NT2/D1 (cell line): ENCODE measurements around the gene HS1BP3.

Experiments
- DNase-seq: peaks from one replicate; pipeline ENCODE4 v3.0.0-alpha.2; 2011; ENCODE audit warnings: low read depth, low spot score
- H3K27me3 ChIP-seq: 2 replicates; pipeline ENCODE4 v1.6.0; 2011; ENCODE audit warnings: mild to moderate bottlenecking; ENCODE audit not compliant: insufficient read length, insufficient read depth
- H3K36me3 ChIP-seq: 2 replicates; pipeline ENCODE4 v1.6.1; 2011; ENCODE audit warnings: mild to moderate bottlenecking, low read length, mixed read lengths; ENCODE audit not compliant: insufficient read depth, insufficient read length
- H3K4me1 ChIP-seq: 2 replicates; pipeline ENCODE4 v1.5.1; 2011; ENCODE audit not compliant: insufficient read depth, insufficient read length
- H3K4me3 ChIP-seq: 2 replicates; pipeline ENCODE4 v1.5.1; 2011; ENCODE audit warnings: low read depth; ENCODE audit not compliant: insufficient read length
- H3K9ac ChIP-seq: 2 replicates; pipeline ENCODE4 v1.6.0; 2011; ENCODE audit warnings: low read depth; ENCODE audit not compliant: insufficient read length
- H3K9me3 ChIP-seq: 2 replicates; pipeline ENCODE4 v1.5.1; 2011; ENCODE audit warnings: mild to moderate bottlenecking, low read length; ENCODE audit not compliant: insufficient read depth
- SUZ12 ChIP-seq: IDR thresholded peaks from 2 replicates; pipeline ENCODE4 v1.6.1; 2011; ENCODE audit not compliant: insufficient read length, insufficient read depth; ENCODE audit errors: extremely low read depth
- YY1 ChIP-seq: IDR thresholded peaks from 2 replicates; pipeline ENCODE4 v1.6.1; 2011; ENCODE audit not compliant: insufficient read length, insufficient read depth
- ZNF274 ChIP-seq: IDR thresholded peaks from 2 replicates; pipeline ENCODE4 v1.6.1; 2011; ENCODE audit warnings: mild to moderate bottlenecking, low read depth, low read length

Gene HS1BP3

GRCh38 chr2:20629581-20630171 lies 21.2 kb downstream of the HS1BP3 start:
- no peak overlapping the region for H3K4me3 ChIP-seq
- no peak overlapping the region for H3K9ac ChIP-seq
- no peak for DNase-seq
- H3K9me3 ChIP-seq = no peaks in the 10 kb centered on the region
- H3K4me1 ChIP-seq = peaks cover 10% of the 10 kb centered on the region
- no peaks in the 10 kb centered on the region for H3K27me3 ChIP-seq
- TF ChIP-seq SUZ12 (no peak), ZNF274 (no peak), YY1 (no peak)
- peaks cover 10% of the 10 kb centered on the region for H3K36me3 ChIP-seq

DNA sequence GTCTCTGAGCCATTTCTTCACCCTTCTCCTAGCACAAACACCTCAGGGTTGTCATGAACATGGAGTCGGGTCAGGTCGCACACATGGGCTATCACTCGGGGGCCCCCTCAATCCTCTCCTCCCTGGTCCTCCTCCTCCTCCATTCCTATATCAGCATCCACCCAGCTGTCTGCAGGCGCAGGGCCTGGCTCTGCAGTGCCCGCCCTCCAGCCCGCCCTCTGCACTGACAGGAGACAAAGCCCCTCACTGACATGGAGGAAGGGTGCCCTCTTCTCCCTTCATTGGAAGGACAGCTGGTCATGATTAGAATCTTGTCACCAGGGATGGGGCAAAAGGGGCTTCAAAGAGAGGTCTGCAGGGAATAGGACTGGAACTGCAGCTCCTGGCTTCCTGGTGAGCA lies 21.7 kb downstream of the HS1BP3 start:
- DNase-seq = no peak
- peaks cover 14% of the 10 kb centered on the region for H3K36me3 ChIP-seq
- no peaks in the 10 kb centered on the region for H3K9me3 ChIP-seq
- H3K27me3 ChIP-seq = no peaks in the 10 kb centered on the region
- no peak overlapping the region for H3K4me3 ChIP-seq
- TF ChIP-seq ZNF274 (no peak), YY1 (no peak)
- H3K9ac ChIP-seq = no peak overlapping the region
- H3K4me1 ChIP-seq = peaks cover 10% of the 10 kb centered on the region

- Histone ChIP-seq H3K9me3 (no peaks in the 10 kb centered on the region), H3K9ac (no peak overlapping the region), H3K4me3 (no peak overlapping the region), H3K27me3 (no peaks in the 10 kb centered on the region), H3K36me3 (peaks cover 14% of the 10 kb centered on the region), H3K4me1 (peaks cover 10% of the 10 kb centered on the region)
- TF ChIP-seq ZNF274 (no peak), YY1 (no peak), SUZ12 (no peak)
- no peak for DNase-seq
Measured at GRCh38 chr2:20627712-20628380, 23.1 kb downstream of the HS1BP3 start.

GRCh38 chr2:20626698-20627513 lies 24.0 kb downstream of the HS1BP3 start:
- H3K9me3 ChIP-seq = no peaks in the 10 kb centered on the region
- peaks cover 11% of the 10 kb centered on the region for H3K36me3 ChIP-seq
- H3K27me3 ChIP-seq = no peaks in the 10 kb centered on the region
- H3K4me3 ChIP-seq = no peak overlapping the region
- TF ChIP-seq SUZ12 = no peak
- TF ChIP-seq ZNF274 = no peak
- TF ChIP-seq YY1 = no peak
- no peak overlapping the region for H3K9ac ChIP-seq
- DNase-seq = no peak
- H3K4me1 ChIP-seq = peaks cover 10% of the 10 kb centered on the region

GRCh38 chr2:20626392-20626697 lies 24.6 kb downstream of the HS1BP3 start:
- H3K27me3 ChIP-seq = no peaks in the 10 kb centered on the region
- H3K9me3 ChIP-seq = no peaks in the 10 kb centered on the region
- TF ChIP-seq ZNF274 = no peak
- no peak for TF ChIP-seq SUZ12
- TF ChIP-seq YY1 = no peak
- H3K9ac ChIP-seq = no peak overlapping the region
- H3K4me3 ChIP-seq = no peak overlapping the region
- DNase-seq = no peak
- H3K36me3 ChIP-seq = peaks cover 14% of the 10 kb centered on the region
- H3K4me1 ChIP-seq = peaks cover 10% of the 10 kb centered on the region

DNA sequence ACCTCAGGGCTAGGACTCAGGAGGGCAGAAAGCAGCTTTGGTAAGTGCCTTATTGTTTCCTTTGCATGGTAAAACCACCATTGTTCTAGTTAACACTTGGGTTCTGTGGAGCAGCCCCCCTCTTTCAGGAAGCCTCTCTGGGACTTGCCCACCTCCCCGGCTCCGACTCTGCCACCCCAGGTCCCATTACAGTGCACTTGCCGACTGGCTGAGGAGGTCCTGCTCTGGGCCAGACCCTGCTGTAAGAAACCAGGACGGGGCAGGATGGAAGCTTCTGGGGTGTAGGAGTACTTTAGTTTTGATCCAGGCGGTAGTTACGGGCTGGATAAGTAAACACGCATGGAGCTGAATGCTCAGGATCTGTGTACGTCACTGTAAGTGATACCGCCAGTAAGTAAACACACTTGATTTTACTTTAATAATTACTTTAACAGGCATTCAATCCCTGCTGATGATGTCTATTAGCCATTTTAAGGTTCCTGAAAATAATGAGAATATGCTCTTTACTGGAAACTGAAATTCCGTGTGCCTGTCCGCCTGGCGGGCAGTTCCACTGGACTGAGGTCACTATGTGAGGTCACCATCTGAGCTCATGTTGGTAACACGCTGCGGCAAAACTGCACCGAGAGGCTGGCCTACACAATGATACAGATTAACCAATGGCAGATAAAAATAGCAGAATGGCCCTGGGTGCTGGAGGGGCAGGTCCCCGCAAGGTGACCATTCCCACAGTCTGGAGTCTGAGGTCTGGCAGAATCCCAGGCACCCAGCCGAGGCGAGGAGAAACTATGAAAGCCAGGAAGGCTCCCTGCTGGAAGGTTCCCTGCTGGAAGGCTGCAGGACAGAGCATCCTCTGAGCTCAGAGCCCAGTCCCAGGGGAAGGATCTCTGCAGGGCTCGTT lies 25.2 kb downstream of the HS1BP3 start:
- H3K4me1 ChIP-seq = peaks cover 10% of the 10 kb centered on the region
- H3K27me3 ChIP-seq = no peaks in the 10 kb centered on the region
- DNase-seq = no peak
- no peak for TF ChIP-seq SUZ12
- no peak for TF ChIP-seq ZNF274
- no peak overlapping the region for H3K9ac ChIP-seq
- no peak overlapping the region for H3K4me3 ChIP-seq
- no peaks in the 10 kb centered on the region for H3K9me3 ChIP-seq
- peaks cover 18% of the 10 kb centered on the region for H3K36me3 ChIP-seq
